Measurements from ENCODE around the gene ARID1A. TPM values are rescaled to one million over a fixed set of nuclear protein-coding genes. Genes with fewer than 3 reads are reported as not detected.

ARID1A gene
- total RNA-seq, 4 donors from 2014 or later, result 43.4 to 72.0 (median 53.1) TPM

DNA sequence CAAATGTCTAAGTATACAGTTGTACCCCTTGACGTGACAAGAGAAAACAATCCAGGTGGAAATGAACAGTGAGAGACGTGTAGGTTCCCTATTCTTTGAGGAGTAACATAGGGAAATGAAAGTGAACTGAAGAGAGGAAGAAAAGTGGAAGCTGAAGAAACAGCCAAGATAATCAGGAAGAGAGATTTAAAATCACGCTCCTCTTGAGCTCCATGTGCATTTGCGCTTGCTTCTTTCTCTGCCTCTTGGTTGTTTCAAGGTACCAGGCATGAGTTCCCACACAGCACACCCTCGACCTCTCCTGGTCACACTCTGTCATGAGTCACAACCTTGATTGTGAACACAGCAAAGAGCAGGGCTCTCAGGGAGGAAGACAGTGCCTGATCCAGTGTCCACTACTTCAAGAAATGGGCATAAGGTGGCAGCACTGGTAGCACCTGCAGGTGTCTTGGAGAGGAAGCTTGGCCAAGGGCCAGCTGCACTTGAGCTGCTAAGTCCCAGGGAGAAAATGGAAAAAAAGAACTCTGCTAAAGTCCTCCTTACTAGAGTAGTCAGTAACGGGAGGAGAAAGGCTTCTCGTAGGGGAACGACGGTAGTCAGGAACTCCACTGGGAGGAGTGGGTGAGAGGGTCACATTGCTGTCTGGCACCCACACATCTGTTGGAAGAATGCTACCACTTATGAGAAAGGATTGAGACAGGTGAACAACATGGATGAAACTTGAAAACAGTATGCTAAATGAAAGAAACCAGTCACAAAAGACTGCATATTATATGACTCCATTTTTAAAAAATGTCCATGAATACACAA, 18.3 kb upstream of the ARID1A start:
- H3K27ac ChIP-seq, result peak overlapping the region in 3 of 4 donors; percentile 10 to 38 (median 30)
- intact Hi-C loops (cut with DNase I; ENCODE audit: low total_unique reads) (loop anchor here (5.0 kb wide), 2 partner anchors 75 to 110 kb away; partner anchors contain the start of gene PIGV), in situ Hi-C loops (cut with MboI; ENCODE audit: low pct_ligation_motif_present in 1 of 4, low pct_unique_long_range_greater_than_20kb in 1 of 4, low sequenced_read_pairs in 3 of 4) (loop anchor here in 2 of 4 donors (25.0 kb wide), 1 partner anchor 110 kb away; the partner anchor contains the start of gene PIGV (in 2 of the 2))
- 4 to 6% methylated on average over 8 to 9 of the region's 9 CpGs for WGBS, 2 donors (ENCODE audit: low coverage in 1 of 2)
- H3K4me1 ChIP-seq, result peaks cover 0 to 13% (median 11%) of the 10 kb centered on the region in 4 donors
- no peaks in the 10 kb centered on the region for H3K27me3 ChIP-seq
- H3K36me3 ChIP-seq, result no peaks in the 10 kb centered on the region
- DNase-seq, result peak; percentile 92
- TF ChIP-seq, protein P1, sequence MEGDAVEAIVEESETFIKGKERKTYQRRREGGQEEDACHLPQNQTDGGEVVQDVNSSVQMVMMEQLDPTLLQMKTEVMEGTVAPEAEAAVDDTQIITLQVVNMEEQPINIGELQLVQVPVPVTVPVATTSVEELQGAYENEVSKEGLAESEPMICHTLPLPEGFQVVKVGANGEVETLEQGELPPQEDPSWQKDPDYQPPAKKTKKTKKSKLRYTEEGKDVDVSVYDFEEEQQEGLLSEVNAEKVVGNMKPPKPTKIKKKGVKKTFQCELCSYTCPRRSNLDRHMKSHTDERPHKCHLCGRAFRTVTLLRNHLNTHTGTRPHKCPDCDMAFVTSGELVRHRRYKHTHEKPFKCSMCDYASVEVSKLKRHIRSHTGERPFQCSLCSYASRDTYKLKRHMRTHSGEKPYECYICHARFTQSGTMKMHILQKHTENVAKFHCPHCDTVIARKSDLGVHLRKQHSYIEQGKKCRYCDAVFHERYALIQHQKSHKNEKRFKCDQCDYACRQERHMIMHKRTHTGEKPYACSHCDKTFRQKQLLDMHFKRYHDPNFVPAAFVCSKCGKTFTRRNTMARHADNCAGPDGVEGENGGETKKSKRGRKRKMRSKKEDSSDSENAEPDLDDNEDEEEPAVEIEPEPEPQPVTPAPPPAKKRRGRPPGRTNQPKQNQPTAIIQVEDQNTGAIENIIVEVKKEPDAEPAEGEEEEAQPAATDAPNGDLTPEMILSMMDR (IDR thresholded peaks at IDR 0.05), result peak; percentile 61 to 94 (median 62)
- TF ChIP-seq EP300 (IDR thresholded peaks at IDR 0.05; ENCODE audit: low read depth), result no peak
- TF ChIP-seq POLR2A (IDR thresholded peaks at IDR 0.05), result no peak
- TF ChIP-seq POLR2AphosphoS5 (IDR thresholded peaks at IDR 0.05), result peak in 2 of 3 donors; percentile 73 to 83
- peak overlapping the region in 1 of 4 donors; percentile 17 for H3K4me3 ChIP-seq
- no peaks in the 10 kb centered on the region for H3K9me3 ChIP-seq

DNA sequence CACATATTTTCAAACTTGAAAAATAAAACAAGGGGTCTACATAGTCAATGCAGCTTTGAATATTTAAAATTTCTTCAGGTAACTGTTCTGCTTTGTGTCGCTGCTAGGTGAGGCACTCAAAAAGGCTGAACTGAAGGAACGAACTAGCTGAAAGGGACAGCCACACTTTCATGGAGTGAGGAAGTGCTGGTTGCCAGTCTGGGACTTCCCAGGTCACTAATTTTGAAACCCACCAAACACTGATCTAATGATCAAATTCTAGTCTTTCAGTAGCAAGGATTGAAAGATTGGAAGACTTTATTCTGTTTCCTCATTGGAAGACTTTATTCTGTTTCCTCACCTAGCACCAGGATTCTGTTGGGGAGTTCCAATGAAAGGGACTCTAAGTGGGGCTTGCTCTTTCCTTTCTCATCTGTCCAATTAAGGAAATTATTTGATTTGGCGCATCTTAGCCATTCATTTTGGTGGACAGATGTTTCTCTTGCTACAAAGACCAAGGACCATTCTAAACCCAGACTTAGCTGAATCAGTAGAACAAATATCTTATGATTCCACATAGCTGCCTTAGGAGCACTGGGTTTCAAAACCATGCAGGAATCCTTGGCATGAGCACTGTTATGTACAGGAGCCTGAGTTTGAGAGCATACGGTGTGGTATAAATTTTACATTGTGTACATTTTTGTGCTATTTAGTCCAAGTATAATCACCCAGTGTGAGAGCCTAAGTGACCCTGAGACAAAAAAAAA, 10.9 kb upstream of the ARID1A start:
- Histone ChIP-seq H3K4me1 (no peaks in the 10 kb centered on the region), H3K27ac (no peak overlapping the region), H3K36me3 (no peaks in the 10 kb centered on the region), H3K9me3 (no peaks in the 10 kb centered on the region), H3K4me3 (no peak overlapping the region), H3K27me3 (no peaks in the 10 kb centered on the region)
- intact Hi-C loops (cut with DNase I; ENCODE audit: low total_unique reads) (no loop called here), in situ Hi-C loops (cut with MboI; ENCODE audit: low pct_ligation_motif_present in 1 of 4, low pct_unique_long_range_greater_than_20kb in 1 of 4, low sequenced_read_pairs in 3 of 4) (loop anchor here in 2 of 4 donors (25.0 kb wide), 1 partner anchor 102 kb away; the partner anchor contains the start of gene PIGV (in 2 of the 2))
- no peak for DNase-seq
- WGBS, 2 donors (ENCODE audit: low coverage in 1 of 2), result 83 to 89% methylated on average over 3 to 4 of the region's 4 CpGs
- TF ChIP-seq POLR2A (IDR thresholded peaks at IDR 0.05) (no peak), POLR2AphosphoS5 (IDR thresholded peaks at IDR 0.05) (no peak), EP300 (IDR thresholded peaks at IDR 0.05; ENCODE audit: low read depth) (no peak)
- TF ChIP-seq, protein P1 (IDR thresholded peaks at IDR 0.05), result no peak

DNA sequence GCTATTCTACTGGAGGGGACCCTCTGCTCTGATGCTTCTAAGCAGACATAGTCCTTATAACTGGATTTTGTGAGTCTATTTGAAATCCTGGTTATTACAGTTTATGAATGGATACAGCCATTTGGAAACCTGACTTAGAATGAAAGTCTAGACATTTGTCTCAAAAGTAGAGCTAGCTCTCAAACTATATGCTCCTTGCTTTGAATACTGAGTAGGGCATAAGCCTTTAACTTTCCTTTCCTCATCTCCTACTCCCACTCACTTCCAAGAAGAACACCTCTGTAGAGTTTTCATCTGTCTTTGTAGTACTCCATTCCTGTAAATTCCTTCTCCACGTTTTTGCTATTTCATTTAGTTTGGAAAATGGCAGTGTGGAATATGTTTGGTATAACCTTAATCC, 9.0 kb upstream of the ARID1A start:
- Histone ChIP-seq H3K27ac (no peak overlapping the region), H3K9me3 (no peaks in the 10 kb centered on the region), H3K4me1 (peaks cover 0 to 16% (median 8%) of the 10 kb centered on the region in 4 donors), H3K36me3 (no peaks in the 10 kb centered on the region), H3K4me3 (no peak overlapping the region), H3K27me3 (no peaks in the 10 kb centered on the region)
- TF ChIP-seq POLR2AphosphoS5 (IDR thresholded peaks at IDR 0.05), result no peak
- no peak for TF ChIP-seq POLR2A (IDR thresholded peaks at IDR 0.05)
- TF ChIP-seq, protein P1 (IDR thresholded peaks at IDR 0.05), result no peak
- no peak for TF ChIP-seq EP300 (IDR thresholded peaks at IDR 0.05; ENCODE audit: low read depth)
- in situ Hi-C loops (cut with MboI; ENCODE audit: low pct_ligation_motif_present in 1 of 4, low pct_unique_long_range_greater_than_20kb in 1 of 4, low sequenced_read_pairs in 3 of 4), result loop anchor here in 2 of 4 donors (25.0 kb wide), 1 partner anchor 101 kb away; the partner anchor contains the start of gene PIGV (in 2 of the 2)
- no peak for DNase-seq
- 22% methylated on average over 1 of the region's 1 CpG for WGBS, 2 donors (ENCODE audit: low coverage in 1 of 2)
- intact Hi-C loops (cut with DNase I; ENCODE audit: low total_unique reads), result no loop called here

DNA sequence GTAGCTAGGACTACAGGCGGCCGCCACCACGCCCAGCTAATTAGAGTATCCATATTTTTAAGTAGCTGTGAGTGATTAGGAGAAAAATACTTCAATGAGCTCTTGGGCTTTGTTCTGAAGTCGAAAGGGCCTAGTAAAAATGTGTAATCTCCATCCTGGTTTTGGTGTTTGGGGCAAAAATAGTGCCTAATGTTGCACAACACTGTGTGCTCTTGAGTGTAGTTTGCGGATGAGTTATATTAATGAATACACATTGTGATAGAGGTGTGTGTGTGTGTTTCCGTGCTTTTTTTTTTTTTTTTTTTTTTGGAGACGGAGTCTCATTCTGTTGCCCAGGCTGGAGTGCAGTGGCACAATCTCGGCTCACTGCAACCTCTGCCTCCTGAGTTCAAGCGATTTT, 6.3 kb upstream of the ARID1A start:
- Histone ChIP-seq H3K27me3 (no peaks in the 10 kb centered on the region), H3K4me1 (peaks cover 11 to 32% (median 24%) of the 10 kb centered on the region in 4 donors), H3K36me3 (no peaks in the 10 kb centered on the region), H3K27ac (no peak overlapping the region), H3K9me3 (no peaks in the 10 kb centered on the region), H3K4me3 (no peak overlapping the region)
- 92 to 96% methylated on average over 7 to 9 of the region's 9 CpGs for WGBS, 2 donors (ENCODE audit: low coverage in 1 of 2)
- intact Hi-C loops (cut with DNase I; ENCODE audit: low total_unique reads) (no loop called here), in situ Hi-C loops (cut with MboI; ENCODE audit: low pct_ligation_motif_present in 1 of 4, low pct_unique_long_range_greater_than_20kb in 1 of 4, low sequenced_read_pairs in 3 of 4) (loop anchor here in 2 of 4 donors (25.0 kb wide), 1 partner anchor 98 kb away; the partner anchor contains the start of gene PIGV (in 2 of the 2))
- TF ChIP-seq POLR2A (IDR thresholded peaks at IDR 0.05) (no peak), EP300 (IDR thresholded peaks at IDR 0.05; ENCODE audit: low read depth) (no peak), POLR2AphosphoS5 (IDR thresholded peaks at IDR 0.05) (no peak)
- TF ChIP-seq, protein P1 (IDR thresholded peaks at IDR 0.05), result no peak
- DNase-seq, result no peak
